Forelimb muscle (tissue), 1 donor: ENCODE results near the gene TGFBR3. TPM values are rescaled to one million over a fixed set of nuclear protein-coding genes. Genes with fewer than 3 reads are reported as not detected.

Source experiments
- DNase-seq: peaks from one replicate; pipeline ENCODE4 v3.0.0-alpha.2; 2013; ENCODE audit warnings: low read depth
- polyA plus RNA-seq: library from polyadenylated mRNA; unstranded; fragments of 120-200 nt; gene quantifications from one replicate; pipeline ENCODE4 v1.2.1, GENCODE V29; 2013; ENCODE audit not compliant: insufficient read length

Gene TGFBR3
- polyA plus RNA-seq, 1 donor, result 23.1 TPM

GRCh38 chr1:91801496-91802115 lies 84.3 kb downstream of the TGFBR3 start:
- no peak for DNase-seq

GRCh38 chr1:91799863-91800262 lies 86.1 kb downstream of the TGFBR3 start:
- no peak for DNase-seq

- DNase-seq, result no peak
Measured at GRCh38 chr1:91799159-91799558, 86.8 kb downstream of the TGFBR3 start.

- DNase-seq, result no peak
Measured at GRCh38 chr1:91798740-91799139, 87.2 kb downstream of the TGFBR3 start.

GRCh38 chr1:91798241-91798648 lies 87.7 kb downstream of the TGFBR3 start:
- no peak for DNase-seq

- DNase-seq, result no peak
Measured at GRCh38 chr1:91797164-91797563, 88.8 kb downstream of the TGFBR3 start.

- DNase-seq, result no peak
Measured at GRCh38 chr1:91796390-91796654, 89.6 kb downstream of the TGFBR3 start.

- DNase-seq, result peak; percentile 86
Measured at GRCh38 chr1:91795591-91796389, 90.2 kb downstream of the TGFBR3 start.

- no peak for DNase-seq
Measured at GRCh38 chr1:91793877-91794276, 92.1 kb downstream of the TGFBR3 start.

GRCh38 chr1:91793189-91793588 lies 92.8 kb downstream of the TGFBR3 start:
- DNase-seq, result no peak

GRCh38 chr1:91792489-91793071 lies 93.4 kb downstream of the TGFBR3 start:
- no peak for DNase-seq

GRCh38 chr1:91791691-91792488 lies 94.1 kb downstream of the TGFBR3 start:
- DNase-seq, result no peak

GRCh38 chr1:91791103-91791502 lies 94.8 kb downstream of the TGFBR3 start:
- no peak for DNase-seq

- DNase-seq, result no peak
Measured at GRCh38 chr1:91790392-91790791, 95.6 kb downstream of the TGFBR3 start.

- no peak for DNase-seq
Measured at GRCh38 chr1:91789273-91789997, 96.5 kb downstream of the TGFBR3 start.

GRCh38 chr1:91787919-91788318 lies 98.0 kb downstream of the TGFBR3 start:
- no peak for DNase-seq

GRCh38 chr1:91784616-91785015 lies 101.3 kb downstream of the TGFBR3 start:
- DNase-seq, result no peak

- DNase-seq, result no peak
Measured at GRCh38 chr1:91784191-91784590, 101.8 kb downstream of the TGFBR3 start.

GRCh38 chr1:91783423-91784170 lies 102.4 kb downstream of the TGFBR3 start:
- no peak for DNase-seq

GRCh38 chr1:91781901-91782622 lies 103.9 kb downstream of the TGFBR3 start:
- no peak for DNase-seq
